MG63 (cell line): ENCODE data around the gene LHFPL5. TPM values are rescaled to one million over a fixed set of nuclear protein-coding genes. Genes with fewer than 3 reads are reported as not detected.
A peak's percentile ranks its signal among the peaks of the same experiment; 100 is the strongest.

ENCODE experiments used
- DNase-seq: peaks from one replicate; pipeline ENCODE4 v3.0.0-alpha.2; 2020
- H3K27me3 ChIP-seq: fragments of 250-450 bp; sonication (Bioruptor Pico); 2 replicates; pipeline ENCODE4 v1.5.1; 2020; ENCODE audit warnings: mild to moderate bottlenecking, moderate library complexity
- H3K36me3 ChIP-seq: fragments of 250-450 bp; sonication (Bioruptor Pico); 2 replicates; pipeline ENCODE4 v1.5.1; 2020; ENCODE audit warnings: mild to moderate bottlenecking, moderate library complexity
- H3K4me3 ChIP-seq: fragments of 250-450 bp; sonication (Bioruptor Pico); 2 replicates; pipeline ENCODE4 v1.5.1; 2020; ENCODE audit warnings: mild to moderate bottlenecking, moderate library complexity
- H3K9me3 ChIP-seq: fragments of 250-450 bp; sonication (Bioruptor Pico); 2 replicates; pipeline ENCODE4 v1.5.1; 2020; ENCODE audit warnings: mild to moderate bottlenecking, moderate library complexity
- total RNA-seq: library from RNA; depleted of rRNA; stranded (reverse); fragments of >200 nt; shearing (Covaris generic); gene quantifications from 2 replicates; pipeline ENCODE4 v1.2.3, GENCODE V29; 2014; ENCODE audit warnings: low replicate concordance; rRNA removed

LHFPL5 gene
- not detected in 2 replicates for total RNA-seq

DNA sequence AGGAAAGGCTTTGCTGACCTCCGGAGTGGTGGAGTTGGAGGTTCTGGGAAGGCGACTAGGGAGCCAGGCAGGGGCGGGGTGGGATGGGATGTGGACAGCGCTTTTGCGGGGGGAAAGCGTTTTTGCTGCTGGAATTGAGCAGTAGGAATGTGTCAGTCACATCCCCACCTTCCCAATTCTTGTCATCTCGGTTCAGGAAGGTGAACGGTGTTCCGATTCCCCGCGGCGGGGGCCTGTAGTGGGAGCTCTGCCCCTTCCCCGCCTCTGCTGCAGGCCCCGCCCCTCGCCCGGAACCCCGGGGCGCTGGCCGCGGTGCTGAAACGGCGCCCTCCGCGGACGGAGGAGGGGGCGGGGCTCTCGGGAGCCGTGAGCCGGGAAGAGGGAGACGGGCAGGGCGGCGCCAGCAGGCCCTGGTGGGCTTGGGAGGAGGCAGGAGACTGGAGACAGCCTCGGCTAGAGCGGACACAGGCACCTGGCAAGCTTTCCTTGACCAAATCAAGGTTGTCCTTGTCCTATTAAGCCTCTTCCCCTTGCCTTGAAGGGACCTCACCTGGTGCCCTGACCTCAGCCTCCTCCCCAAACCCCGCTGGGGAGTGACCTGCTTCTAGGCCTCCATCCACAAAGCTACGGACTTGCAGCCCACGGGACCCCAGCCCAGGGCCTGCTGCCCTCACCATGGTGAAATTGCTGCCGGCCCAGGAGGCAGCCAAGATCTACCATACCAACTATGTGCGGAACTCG lies at the start of gene LHFPL5:
LHFPL5 (plus strand) TSS at position 357 of the 741 bp plus-strand sequence; CDS start at position 676, 319 bp downstream.
- Histone ChIP-seq H3K9me3 (no peaks in the 10 kb centered on the region), H3K4me3 (0 out of 2 replicates have a peak within 1 kb of the TSS, but pooled peaks have one; percentile 13), H3K36me3 (no peaks in the 10 kb centered on the region), H3K27me3 (0 out of 2 replicates have a peak, but pooled peaks cover 2% of the 10 kb centered on the region)
- DNase-seq, result peak; percentile 45

DNA sequence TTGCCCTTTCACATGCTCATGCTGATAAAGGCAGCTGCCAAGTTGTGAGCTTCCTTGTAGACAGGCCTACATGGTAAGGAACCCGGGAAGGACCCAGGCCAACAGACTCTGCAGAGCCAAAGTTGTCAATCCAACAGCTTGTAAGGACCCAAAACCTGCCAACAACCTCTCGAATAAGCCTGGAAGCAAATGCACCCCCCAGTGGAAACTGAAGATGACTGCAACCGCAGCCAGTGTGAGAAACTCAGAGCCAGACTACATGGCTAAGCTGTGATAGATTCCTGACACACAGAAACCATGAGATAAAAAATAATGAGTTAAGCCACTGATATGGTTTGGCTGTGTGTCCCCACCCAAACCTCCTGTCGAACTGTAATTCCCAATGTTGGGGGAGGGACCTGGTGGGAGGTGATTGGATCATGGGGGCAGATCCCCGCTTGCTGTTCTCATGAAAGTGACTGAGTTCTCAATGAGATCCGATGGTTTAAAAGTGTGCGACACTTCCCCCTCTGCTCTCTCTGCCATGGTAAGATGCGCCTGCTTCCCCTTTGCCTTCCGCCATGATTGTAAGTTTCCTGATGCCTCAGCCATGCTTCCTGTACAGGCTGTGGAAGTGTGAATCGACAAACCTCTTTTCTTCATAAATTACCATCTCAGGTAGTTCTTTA lies 47.6 kb upstream of the LHFPL5 start:
- H3K36me3 ChIP-seq, result no peaks in the 10 kb centered on the region
- no peak overlapping the region for H3K4me3 ChIP-seq
- H3K27me3 ChIP-seq, result peaks cover 11% of the 10 kb centered on the region
- DNase-seq, result peak; percentile 17
- no peaks in the 10 kb centered on the region for H3K9me3 ChIP-seq

DNA sequence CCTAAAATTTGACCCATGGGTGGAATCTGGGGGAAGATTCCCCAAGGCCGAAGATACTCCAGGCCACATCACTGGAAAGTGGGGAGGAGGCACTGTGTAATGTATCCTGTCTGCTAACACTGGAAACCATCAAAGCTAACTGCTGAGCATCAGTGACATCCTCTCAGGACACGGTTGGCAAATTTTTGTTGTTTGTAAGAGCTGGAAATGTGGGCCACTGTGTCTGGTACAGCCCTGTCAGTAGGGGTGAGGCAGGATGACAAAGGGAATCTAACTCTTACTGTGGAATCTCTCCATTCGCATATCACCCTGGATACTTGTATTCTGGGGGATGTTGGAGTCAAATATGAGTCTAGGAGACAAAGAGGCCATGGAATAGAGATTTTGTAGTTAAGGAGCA lies 45.7 kb upstream of the LHFPL5 start:
- Histone ChIP-seq H3K9me3 (no peaks in the 10 kb centered on the region), H3K27me3 (peaks cover 25% of the 10 kb centered on the region), H3K4me3 (no peak overlapping the region), H3K36me3 (no peaks in the 10 kb centered on the region)
- no peak for DNase-seq

DNA sequence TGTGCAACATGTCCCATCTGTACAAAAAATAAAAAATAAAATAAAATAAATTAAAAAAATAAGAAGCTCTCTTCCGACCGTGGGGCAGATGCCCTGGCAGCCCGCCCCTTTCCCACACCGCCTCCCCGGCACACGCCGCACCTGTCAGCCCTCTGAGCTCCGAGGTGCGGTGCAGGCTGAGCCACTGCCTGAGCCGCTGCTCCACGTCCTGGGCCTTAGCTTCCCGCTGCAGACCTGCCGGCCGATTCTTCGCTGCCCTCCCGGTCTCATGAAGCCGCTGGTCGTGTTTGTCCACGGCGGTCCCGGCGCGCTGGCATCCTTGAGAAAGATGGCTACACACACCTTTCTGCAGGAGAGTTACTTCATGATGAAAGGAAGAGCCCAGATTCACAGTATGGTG lies 39.4 kb upstream of the LHFPL5 start:
- H3K9me3 ChIP-seq, result no peaks in the 10 kb centered on the region
- DNase-seq, result no peak
- H3K27me3 ChIP-seq, result peaks cover 42% of the 10 kb centered on the region
- no peak overlapping the region for H3K4me3 ChIP-seq
- no peaks in the 10 kb centered on the region for H3K36me3 ChIP-seq

DNA sequence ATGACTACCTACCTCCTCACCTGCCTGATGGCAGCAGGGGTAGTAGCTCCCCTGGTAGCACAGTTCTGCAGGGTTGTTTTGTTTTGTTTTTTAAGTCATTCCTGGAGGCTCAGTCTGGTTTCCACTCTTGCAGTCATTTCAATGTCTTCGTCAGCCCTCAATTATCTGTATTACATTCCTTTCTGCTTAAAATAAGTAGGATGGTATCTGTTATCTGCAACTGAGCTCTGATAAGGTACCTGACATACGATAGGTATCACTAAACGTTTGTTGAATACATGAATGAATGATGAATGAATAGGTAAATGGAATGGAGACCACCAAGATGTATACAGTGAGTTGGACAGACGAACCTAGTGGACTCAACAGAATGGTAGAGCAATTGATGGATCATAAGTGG lies 35.9 kb upstream of the LHFPL5 start:
- DNase-seq, result no peak
- peaks cover 19% of the 10 kb centered on the region for H3K27me3 ChIP-seq
- no peaks in the 10 kb centered on the region for H3K9me3 ChIP-seq
- no peak overlapping the region for H3K4me3 ChIP-seq
- H3K36me3 ChIP-seq, result no peaks in the 10 kb centered on the region

DNA sequence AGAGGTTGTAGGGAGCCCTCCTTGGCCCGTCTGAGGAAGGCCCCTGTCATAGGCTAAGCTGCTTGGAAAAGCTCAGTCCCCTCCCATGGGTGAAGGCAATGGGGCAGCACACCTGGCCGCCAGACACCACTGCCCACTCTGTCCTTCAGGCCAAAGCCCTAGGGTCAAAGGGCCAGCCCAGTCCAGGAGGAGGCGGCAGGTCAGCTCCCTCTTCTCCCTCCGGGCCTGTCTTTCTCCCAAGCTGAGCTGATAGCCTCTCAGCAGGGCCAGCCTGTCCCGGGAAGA lies 33.9 kb upstream of the LHFPL5 start:
- Histone ChIP-seq H3K9me3 (no peaks in the 10 kb centered on the region), H3K36me3 (no peaks in the 10 kb centered on the region), H3K4me3 (no peak overlapping the region), H3K27me3 (peaks cover 7% of the 10 kb centered on the region; the same call in 1 of the 2 replicates)
- no peak for DNase-seq

DNA sequence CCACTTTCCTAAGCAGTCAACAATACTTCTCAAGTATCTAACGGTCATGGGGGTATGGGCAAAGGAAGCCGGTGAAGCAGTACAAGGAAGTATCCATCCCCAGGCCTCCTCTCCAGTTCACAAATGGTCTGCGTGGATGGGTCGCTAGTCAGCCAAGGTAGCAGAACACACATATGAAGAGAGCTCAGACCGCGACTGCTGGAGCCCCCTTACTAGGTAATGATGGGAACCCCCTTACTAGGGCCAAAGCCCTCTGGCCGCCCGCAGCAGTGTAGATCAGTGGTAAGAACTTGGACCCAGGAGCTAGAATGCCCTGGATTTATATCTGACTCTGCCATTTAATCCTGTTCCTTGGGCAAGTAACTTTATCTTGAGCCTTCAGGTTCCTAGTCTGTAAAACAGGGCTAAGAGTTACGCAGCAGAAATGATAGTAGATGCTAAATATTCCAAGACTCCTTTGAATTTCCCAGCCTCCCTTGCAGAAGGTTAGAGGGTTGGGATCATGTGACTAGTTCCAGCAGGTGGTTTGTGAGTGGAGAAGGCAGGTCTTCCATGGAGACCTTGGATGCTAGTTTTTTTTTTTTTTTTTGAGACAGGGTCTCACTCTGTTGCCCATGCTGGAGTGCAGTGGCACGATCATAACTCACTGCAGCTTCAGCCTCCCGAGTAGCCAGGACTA lies 30.9 kb upstream of the LHFPL5 start:
- no peak overlapping the region for H3K4me3 ChIP-seq
- no peak for DNase-seq
- no peaks in the 10 kb centered on the region for H3K36me3 ChIP-seq
- no peaks in the 10 kb centered on the region for H3K9me3 ChIP-seq
- no peaks in the 10 kb centered on the region for H3K27me3 ChIP-seq

DNA sequence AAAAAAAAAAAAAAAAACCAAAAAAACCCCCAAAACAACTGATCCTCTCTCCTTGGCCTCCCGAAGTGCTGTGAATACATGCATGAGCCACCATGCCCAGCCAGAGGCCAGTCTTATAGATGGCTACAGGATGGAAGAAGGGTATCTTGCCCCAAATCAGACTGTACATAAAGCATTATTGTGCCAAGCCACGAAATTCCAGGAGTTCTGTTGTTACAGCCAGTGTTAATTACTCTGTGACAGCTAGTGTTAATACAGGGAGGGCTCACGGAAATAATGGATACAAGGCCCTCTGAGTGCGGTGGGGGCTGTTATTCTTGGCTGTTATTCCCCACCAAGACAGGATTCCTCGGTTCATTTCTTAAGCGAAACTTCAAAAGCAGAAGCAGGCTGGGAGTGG lies 30.1 kb upstream of the LHFPL5 start:
- no peaks in the 10 kb centered on the region for H3K9me3 ChIP-seq
- H3K36me3 ChIP-seq, result no peaks in the 10 kb centered on the region
- no peak for DNase-seq
- H3K4me3 ChIP-seq, result no peak overlapping the region
- no peaks in the 10 kb centered on the region for H3K27me3 ChIP-seq

DNA sequence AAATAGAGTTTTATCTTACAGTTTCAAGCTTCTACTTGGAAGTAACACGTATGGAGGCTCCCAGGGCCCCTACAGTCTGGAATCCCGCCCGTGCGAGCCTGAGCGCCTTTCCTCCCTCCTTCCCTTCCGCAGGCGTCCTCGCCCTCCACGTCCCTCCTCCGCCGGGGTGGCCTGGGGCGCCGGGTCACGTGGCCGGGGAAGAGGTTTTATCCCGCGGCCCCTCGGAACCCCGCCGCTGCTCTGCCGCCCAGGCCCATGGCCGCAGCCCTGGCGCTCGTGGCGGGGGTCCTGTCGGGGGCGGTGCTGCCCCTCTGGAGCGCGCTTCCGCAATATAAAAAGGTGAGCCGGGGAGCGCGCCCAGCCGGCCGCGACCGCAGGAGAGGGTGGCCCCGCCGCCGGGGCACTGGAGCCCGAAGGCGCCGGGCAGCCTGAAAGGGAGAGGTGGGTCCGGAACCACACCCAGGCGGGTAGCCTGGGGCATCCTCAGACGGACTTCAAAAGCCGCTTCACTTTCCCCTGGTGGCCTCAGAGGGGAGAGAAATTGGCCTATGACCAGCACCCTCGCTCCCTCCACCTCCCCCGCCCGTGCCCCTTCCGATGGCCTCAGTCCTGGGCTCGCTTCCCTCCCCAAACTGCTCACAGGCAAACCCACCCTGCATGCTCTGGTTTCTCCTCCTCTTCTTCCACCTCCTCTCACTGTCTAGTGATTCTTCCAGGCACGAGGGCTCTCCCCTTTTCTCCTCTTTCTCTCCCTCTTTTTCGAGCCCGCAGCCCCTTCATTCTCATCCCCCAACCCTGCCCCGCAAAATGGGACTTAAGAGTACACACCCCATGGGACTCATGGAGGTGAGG lies 28.6 kb upstream of the LHFPL5 start, which contains the start of gene CLPSL2:
CLPSL2 (plus strand) TSS at position 235 of the 852 bp plus-strand sequence; CDS start at position 256, 21 bp downstream.
- DNase-seq, result peak; percentile 22
- Histone ChIP-seq H3K4me3 (peak within 1 kb of the TSS; percentile 45), H3K9me3 (no peaks in the 10 kb centered on the region), H3K36me3 (no peaks in the 10 kb centered on the region), H3K27me3 (no peaks in the 10 kb centered on the region)

DNA sequence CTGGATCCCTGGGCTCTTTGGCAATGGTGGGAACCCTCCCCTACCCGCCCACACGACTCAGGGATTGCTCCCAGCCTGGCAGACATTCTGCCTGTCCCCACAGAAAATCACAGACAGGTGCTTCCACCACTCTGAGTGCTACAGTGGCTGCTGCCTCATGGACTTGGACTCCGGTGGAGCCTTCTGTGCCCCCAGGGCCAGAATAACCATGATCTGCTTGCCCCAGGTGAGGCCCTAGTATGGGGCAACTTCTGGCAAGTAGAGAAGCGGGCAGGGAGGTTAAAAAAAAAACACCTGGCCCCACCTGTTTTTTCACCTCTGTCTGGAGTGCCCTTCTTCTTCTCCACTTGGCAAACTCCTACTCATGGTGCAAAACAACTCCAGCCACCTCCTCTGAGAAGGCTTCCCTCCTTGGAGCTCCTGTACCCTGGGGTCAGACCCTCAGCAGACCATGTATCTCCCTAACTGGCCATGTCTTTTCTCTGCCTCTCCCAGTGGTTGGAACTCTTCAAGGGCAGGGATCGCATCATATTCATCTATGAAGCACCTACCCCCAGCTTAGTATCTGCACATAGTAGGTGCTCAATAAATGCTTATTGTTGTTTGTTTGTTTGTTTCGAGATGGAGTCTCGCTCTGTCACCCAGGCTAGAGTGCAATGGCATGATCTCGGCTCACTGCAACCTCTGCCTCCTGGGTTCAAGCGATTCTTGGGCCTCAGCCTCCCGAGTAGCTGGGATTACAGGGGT lies 27.6 kb upstream of the LHFPL5 start:
- H3K27me3 ChIP-seq, result no peaks in the 10 kb centered on the region

DNA sequence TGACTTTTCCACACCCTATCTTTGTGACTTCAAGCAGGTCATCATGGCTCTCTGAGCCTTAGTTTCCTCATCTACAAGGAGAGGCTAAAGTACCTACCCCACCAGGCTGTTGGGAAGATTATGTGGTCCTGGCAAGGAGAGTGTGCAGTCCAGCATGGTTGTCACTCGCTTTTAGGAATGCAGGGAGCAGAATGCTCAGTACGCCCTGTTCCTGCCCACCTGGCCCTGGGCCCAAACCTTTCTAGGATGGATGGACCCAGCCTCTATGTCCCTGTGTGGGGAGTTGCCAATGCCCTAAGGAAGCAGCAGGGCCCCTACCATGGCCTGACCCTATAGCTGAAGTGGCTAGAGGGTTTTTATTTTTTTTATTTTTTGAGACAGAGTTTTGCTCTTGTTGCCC lies 26.7 kb upstream of the LHFPL5 start:
- no peak overlapping the region for H3K4me3 ChIP-seq
- H3K9me3 ChIP-seq, result no peaks in the 10 kb centered on the region
- no peaks in the 10 kb centered on the region for H3K36me3 ChIP-seq
- DNase-seq, result no peak
- H3K27me3 ChIP-seq, result no peaks in the 10 kb centered on the region

More for the DNA sequence above, 27.6 kb upstream of the LHFPL5 start:
- H3K36me3 ChIP-seq, result no peaks in the 10 kb centered on the region
- no peak overlapping the region for H3K4me3 ChIP-seq
- H3K9me3 ChIP-seq, result no peaks in the 10 kb centered on the region
- DNase-seq, result no peak

DNA sequence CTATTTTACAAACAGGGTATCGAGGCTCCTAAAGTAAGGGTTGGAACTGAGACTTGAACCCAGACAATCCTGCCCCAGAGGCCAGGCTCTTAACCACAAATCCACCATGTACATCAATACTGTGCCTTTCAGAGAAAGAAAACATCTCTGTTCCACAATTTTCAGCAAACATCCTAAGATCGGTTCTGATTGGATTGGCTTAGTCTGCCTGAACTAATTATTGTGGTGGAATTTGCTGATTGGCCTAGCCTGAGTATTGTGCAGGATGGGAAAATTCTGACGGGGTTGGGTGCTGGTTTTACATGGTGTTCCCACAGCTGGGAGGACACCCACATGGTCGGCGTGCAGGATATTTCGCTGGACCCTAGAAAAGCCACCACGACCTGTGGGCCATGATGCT lies 24.4 kb upstream of the LHFPL5 start, which contains the start of gene CLPSL1:
CLPSL1 (plus strand) TSS at position 301 of the 400 bp plus-strand sequence; CDS start at position 393, 92 bp downstream.
- Histone ChIP-seq H3K4me3 (no peak within 1 kb of the TSS), H3K36me3 (no peaks in the 10 kb centered on the region), H3K9me3 (no peaks in the 10 kb centered on the region), H3K27me3 (peaks cover 8% of the 10 kb centered on the region; the same call in 1 of the 2 replicates)
- no peak for DNase-seq

DNA sequence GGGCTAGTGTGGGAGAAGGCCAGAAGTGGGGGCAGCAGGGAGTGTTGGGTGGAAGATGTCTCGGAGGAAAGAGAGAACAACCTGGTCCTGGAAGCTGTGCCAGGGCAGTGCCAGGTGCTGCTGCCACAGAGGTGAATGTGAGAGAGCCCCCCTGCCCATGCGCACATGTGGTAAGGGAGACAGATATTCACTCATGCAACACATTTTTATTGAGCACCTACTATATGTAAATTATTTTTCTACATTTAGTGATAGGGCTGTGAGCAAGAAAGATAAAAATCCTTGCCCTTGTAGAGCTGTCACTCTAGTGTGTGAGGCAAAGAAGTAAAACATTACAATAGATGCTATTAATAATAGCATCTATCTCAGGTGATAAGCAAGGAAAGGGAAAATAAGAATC lies 23.9 kb upstream of the LHFPL5 start:
- no peaks in the 10 kb centered on the region for H3K9me3 ChIP-seq
- no peak for DNase-seq
- H3K36me3 ChIP-seq, result no peaks in the 10 kb centered on the region
- no peak overlapping the region for H3K4me3 ChIP-seq
- peaks cover 11% of the 10 kb centered on the region for H3K27me3 ChIP-seq

DNA sequence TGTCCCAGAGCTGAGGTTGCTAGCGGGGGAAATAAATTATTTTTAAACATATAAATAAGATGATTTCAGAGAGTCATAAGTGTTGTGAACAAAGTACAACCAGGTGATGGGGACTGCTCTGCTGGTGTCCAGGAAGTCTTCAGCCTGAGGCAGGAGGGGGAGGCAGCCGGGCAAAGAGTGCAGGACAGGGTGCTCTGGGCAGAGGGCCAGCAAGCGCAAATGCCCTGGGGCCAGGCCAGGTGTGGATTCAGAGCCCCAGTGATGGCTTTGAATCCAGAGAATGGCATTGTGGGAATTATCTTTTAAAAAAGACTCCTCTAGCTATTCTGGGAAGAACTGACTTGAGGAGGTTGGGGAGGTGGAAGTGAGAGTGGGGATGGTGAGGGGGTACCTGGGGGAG lies 22.7 kb upstream of the LHFPL5 start:
- no peak for DNase-seq
- H3K27me3 ChIP-seq, result peaks cover 22% of the 10 kb centered on the region

DNA sequence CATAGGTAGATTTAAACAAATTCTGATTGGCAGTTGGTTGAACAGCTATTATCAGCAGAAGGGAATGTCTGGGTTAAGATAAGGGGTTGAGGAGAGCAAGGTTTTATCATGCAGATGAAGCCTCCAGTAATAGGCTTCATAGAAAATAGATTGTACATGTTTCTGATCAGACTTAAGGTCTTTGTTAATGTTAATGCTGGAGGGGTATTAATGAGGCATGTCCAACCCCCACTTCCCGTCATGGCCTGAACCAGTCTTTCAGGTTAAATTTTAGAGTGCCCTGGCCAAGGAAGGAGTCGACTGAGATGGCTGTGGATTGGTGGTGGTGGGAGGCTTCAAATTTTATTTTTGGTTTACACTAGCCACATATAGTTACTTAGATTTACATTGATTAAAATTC lies 21.0 kb upstream of the LHFPL5 start:
- no peak for DNase-seq
- Histone ChIP-seq H3K36me3 (no peaks in the 10 kb centered on the region), H3K27me3 (peaks cover 38% of the 10 kb centered on the region), H3K9me3 (no peaks in the 10 kb centered on the region), H3K4me3 (no peak overlapping the region)

More for the DNA sequence above, 22.7 kb upstream of the LHFPL5 start:
- Histone ChIP-seq H3K36me3 (no peaks in the 10 kb centered on the region), H3K9me3 (no peaks in the 10 kb centered on the region), H3K4me3 (no peak overlapping the region)

DNA sequence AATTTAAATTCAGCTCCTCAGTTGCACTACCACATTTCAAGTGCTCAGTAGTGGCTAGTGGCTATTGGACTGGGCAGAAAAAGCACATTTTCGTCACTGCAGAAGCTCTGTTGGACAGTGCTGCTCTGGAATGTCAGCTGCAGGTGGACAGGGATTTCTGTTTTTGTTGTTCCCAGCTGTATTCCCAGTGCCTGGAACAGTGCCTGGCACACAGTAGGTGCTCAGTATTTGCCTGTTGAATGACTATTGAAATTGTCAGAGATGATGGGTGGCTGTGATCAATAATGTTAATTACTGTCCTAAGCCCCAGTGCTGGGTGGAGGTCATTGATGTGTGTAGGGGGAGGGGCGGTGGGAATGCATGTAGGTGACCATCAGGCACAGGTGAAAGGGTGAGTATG lies 18.9 kb upstream of the LHFPL5 start:
- H3K4me3 ChIP-seq, result no peak overlapping the region
- no peaks in the 10 kb centered on the region for H3K36me3 ChIP-seq
- no peaks in the 10 kb centered on the region for H3K9me3 ChIP-seq
- H3K27me3 ChIP-seq, result peaks cover 43% of the 10 kb centered on the region
- DNase-seq, result no peak
